Measurements from ENCODE around the gene ANLN. TPM values are rescaled to one million over a fixed set of nuclear protein-coding genes. Genes with fewer than 3 reads are reported as not detected.

Gene ANLN
- total RNA-seq, 1 donor from 2014 or later, result 33.2 TPM

DNA sequence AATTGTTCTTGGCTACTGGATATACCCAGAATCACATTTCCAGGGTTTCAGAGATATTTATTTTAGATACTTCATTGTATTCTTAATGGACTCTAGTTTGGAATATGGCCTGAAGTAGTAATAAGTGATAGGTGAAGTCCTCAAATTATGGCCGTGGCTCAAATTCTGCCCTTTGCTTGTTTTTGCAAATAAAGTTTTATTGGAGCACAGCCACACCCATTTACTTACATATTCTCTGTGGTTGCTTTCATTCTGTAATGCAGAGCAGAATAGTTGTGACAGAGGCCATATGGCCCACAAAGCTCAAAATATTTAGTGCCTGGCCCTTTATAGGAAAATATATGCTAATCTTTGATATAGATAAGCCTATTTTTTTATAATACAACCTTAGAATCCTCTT is 19.5 kb downstream of the ANLN start:
- Mint-ChIP-seq H3K27ac (ENCODE audit: unreplicated experiment) (no peak overlapping the region), H3K27me3 (ENCODE audit: low read depth) (no peaks in the 10 kb centered on the region), H3K4me1 (ENCODE audit: low read depth) (peaks cover 9% of the 10 kb centered on the region), H3K9me3 (ENCODE audit: low read depth) (no peaks in the 10 kb centered on the region), H3K4me3 (ENCODE audit: unreplicated experiment) (no peak overlapping the region), H3K36me3 (ENCODE audit: low read depth) (peaks cover 3% of the 10 kb centered on the region)
- no peak for DNase-seq (ENCODE audit: low spot score)
- TF ChIP-seq, protein P1, sequence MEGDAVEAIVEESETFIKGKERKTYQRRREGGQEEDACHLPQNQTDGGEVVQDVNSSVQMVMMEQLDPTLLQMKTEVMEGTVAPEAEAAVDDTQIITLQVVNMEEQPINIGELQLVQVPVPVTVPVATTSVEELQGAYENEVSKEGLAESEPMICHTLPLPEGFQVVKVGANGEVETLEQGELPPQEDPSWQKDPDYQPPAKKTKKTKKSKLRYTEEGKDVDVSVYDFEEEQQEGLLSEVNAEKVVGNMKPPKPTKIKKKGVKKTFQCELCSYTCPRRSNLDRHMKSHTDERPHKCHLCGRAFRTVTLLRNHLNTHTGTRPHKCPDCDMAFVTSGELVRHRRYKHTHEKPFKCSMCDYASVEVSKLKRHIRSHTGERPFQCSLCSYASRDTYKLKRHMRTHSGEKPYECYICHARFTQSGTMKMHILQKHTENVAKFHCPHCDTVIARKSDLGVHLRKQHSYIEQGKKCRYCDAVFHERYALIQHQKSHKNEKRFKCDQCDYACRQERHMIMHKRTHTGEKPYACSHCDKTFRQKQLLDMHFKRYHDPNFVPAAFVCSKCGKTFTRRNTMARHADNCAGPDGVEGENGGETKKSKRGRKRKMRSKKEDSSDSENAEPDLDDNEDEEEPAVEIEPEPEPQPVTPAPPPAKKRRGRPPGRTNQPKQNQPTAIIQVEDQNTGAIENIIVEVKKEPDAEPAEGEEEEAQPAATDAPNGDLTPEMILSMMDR (IDR thresholded peaks at IDR 0.05), result no peak

DNA sequence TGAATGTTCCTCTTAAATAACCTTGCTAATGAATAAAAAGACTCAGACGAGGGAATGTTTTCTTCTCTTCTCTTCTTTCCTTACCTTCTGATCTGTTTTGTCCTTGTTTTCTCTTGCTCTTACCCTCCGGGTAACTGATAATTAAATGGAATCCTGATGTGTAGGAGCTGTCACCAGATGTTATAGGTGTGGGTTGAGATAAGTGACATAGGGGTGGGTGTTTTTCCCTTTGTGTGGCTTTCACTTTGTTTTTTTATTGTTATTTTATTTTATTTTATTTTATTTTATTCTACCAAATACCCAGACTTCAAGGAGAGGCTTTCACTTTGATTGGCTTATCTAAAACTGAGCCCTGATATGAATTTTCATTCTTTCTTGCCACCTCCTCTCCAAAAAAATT is 25.5 kb downstream of the ANLN start:
- peaks cover 3% of the 10 kb centered on the region for H3K36me3 Mint-ChIP-seq (ENCODE audit: low read depth)
- no peaks in the 10 kb centered on the region for H3K9me3 Mint-ChIP-seq (ENCODE audit: low read depth)
- no peaks in the 10 kb centered on the region for H3K27me3 Mint-ChIP-seq (ENCODE audit: low read depth)
- TF ChIP-seq, protein P1 (IDR thresholded peaks at IDR 0.05), result no peak
- no peak overlapping the region for H3K27ac Mint-ChIP-seq (ENCODE audit: unreplicated experiment)
- no peak overlapping the region for H3K4me3 Mint-ChIP-seq (ENCODE audit: unreplicated experiment)
- no peak for DNase-seq (ENCODE audit: low spot score)
- no peaks in the 10 kb centered on the region for H3K4me1 Mint-ChIP-seq (ENCODE audit: low read depth)

DNA sequence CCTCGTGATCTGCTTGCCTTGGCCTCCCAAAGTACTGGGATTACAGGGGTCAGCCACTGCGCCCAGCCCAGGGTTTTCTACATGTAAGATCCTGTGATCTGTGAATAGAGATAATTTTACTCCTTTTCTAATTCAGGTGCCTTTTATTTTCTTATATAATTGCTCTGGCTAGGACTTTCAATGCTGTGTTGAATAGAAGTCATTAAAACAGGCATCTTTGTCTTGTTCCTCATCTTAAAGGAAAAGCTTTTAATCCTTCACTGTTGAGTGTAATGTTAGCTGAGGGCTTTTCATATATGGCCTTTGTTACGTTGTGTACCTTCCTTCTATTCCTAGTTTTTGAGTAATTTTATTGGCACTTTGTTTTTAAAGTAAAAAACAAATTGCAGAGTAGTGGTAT is 26.6 kb downstream of the ANLN start:
- no peak overlapping the region for H3K27ac Mint-ChIP-seq (ENCODE audit: unreplicated experiment)
- no peak overlapping the region for H3K4me3 Mint-ChIP-seq (ENCODE audit: unreplicated experiment)
- H3K4me1 Mint-ChIP-seq (ENCODE audit: low read depth), result no peaks in the 10 kb centered on the region
- no peaks in the 10 kb centered on the region for H3K27me3 Mint-ChIP-seq (ENCODE audit: low read depth)
- H3K36me3 Mint-ChIP-seq (ENCODE audit: low read depth), result peaks cover 3% of the 10 kb centered on the region
- TF ChIP-seq, protein P1 (IDR thresholded peaks at IDR 0.05), result no peak
- no peak for DNase-seq (ENCODE audit: low spot score)
- no peaks in the 10 kb centered on the region for H3K9me3 Mint-ChIP-seq (ENCODE audit: low read depth)

DNA sequence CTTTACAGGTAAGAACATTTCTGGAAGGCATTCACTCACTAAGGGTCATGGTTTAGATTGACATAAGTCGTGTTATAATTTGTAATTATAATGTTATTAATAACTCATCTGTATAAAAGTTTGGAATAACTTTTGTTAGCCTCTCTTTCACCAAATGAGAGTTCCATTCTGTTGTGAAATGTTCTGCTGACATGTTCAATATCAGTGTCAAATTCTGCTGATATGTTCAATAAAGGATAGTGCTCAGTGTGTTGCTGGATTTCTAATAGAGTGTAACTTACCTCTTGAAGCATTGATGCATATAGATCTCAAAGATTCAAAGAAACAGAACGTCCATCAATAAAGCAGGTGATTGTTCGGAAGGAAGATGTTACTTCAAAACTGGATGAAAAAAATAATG is 30.6 kb downstream of the ANLN start:
- no peaks in the 10 kb centered on the region for H3K27me3 Mint-ChIP-seq (ENCODE audit: low read depth)
- peaks cover 6% of the 10 kb centered on the region for H3K36me3 Mint-ChIP-seq (ENCODE audit: low read depth)
- DNase-seq (ENCODE audit: low spot score), result no peak
- H3K9me3 Mint-ChIP-seq (ENCODE audit: low read depth), result no peaks in the 10 kb centered on the region
- no peak overlapping the region for H3K27ac Mint-ChIP-seq (ENCODE audit: unreplicated experiment)
- no peaks in the 10 kb centered on the region for H3K4me1 Mint-ChIP-seq (ENCODE audit: low read depth)
- TF ChIP-seq, protein P1 (IDR thresholded peaks at IDR 0.05), result no peak
- H3K4me3 Mint-ChIP-seq (ENCODE audit: unreplicated experiment), result no peak overlapping the region

DNA sequence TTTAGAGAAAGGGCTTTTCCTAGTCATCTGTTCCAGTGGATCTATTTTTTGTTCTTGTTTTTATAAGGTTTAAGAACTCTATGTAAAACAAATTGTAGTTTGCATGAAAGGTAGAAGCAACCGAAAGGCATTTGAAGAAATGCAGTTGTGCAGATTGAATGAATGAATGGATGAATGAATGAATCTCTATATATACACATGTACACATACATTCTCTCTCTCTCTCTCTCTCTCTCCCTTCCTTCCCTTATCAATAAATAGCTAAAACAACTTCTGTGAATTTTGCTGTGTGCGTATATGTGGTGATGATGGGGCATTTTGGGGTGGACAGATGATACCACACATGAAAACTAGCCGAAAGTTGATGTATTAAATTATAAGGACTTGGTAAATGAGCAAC is 32.4 kb downstream of the ANLN start:
- Mint-ChIP-seq H3K36me3 (ENCODE audit: low read depth) (peaks cover 6% of the 10 kb centered on the region), H3K4me3 (ENCODE audit: unreplicated experiment) (no peak overlapping the region), H3K27ac (ENCODE audit: unreplicated experiment) (no peak overlapping the region), H3K9me3 (ENCODE audit: low read depth) (no peaks in the 10 kb centered on the region), H3K4me1 (ENCODE audit: low read depth) (no peaks in the 10 kb centered on the region), H3K27me3 (ENCODE audit: low read depth) (no peaks in the 10 kb centered on the region)
- DNase-seq (ENCODE audit: low spot score), result no peak
- TF ChIP-seq, protein P1 (IDR thresholded peaks at IDR 0.05), result no peak

Measured in chondrocyte (in vitro differentiated cells).